Liver (tissue), 3 donors: ENCODE results near the gene MROH8.

ENCODE experiments used
- CTCF ChIP-seq: fragments of 150-350 bp; IDR thresholded peaks from 2 replicates; pipeline ENCODE4 v1.5.1; 2017; ENCODE audit warnings: improper control_type of control experiment, low read depth, low read length; ENCODE audit not compliant: missing input control
- FOXA1 ChIP-seq: IDR thresholded peaks from 2 replicates; pipeline ENCODE4 v1.6.1; 2016; ENCODE audit warnings: antibody characterized with exemption
- GABPA ChIP-seq, 2 donors: IDR thresholded peaks in 1 of 2; conservative IDR thresholded peaks in 1 of 2; 2 replicates each; pipeline ENCODE4 v1.6.1; 2016; ENCODE audit warnings: antibody characterized with exemption in 2 of 2, mild to moderate bottlenecking in 1 of 2, moderate library complexity in 1 of 2
- HNF4A ChIP-seq, 2 donors: conservative IDR thresholded peaks; 2 replicates each; pipeline ENCODE4 v1.6.1; 2016; ENCODE audit warnings: antibody characterized with exemption in 2 of 2, mild to moderate bottlenecking in 2 of 2
- HNF4G ChIP-seq: IDR thresholded peaks from 2 replicates; pipeline ENCODE4 v1.6.1; 2016; ENCODE audit warnings: antibody characterized with exemption
- JUND ChIP-seq, 2 donors: IDR thresholded peaks; 2 replicates each; pipeline ENCODE4 v1.6.1; 2016; ENCODE audit warnings: antibody characterized with exemption in 2 of 2
- MAX ChIP-seq: IDR thresholded peaks from 2 replicates; pipeline ENCODE4 v1.6.1; 2016; ENCODE audit warnings: antibody characterized with exemption
- RAD21 ChIP-seq, 2 donors: IDR thresholded peaks; 2 replicates each; pipeline ENCODE4 v1.6.1; 2016; ENCODE audit warnings: antibody characterized with exemption in 2 of 2, mild to moderate bottlenecking in 2 of 2
- REST ChIP-seq: IDR thresholded peaks from 2 replicates; pipeline ENCODE4 v1.6.1; 2016; ENCODE audit warnings: antibody characterized with exemption, mild to moderate bottlenecking
- RXRA ChIP-seq, 2 donors: IDR thresholded peaks; 2 replicates each; pipeline ENCODE4 v1.6.1; 2017 to 2018; ENCODE audit warnings: antibody characterized with exemption in 2 of 2, mild to moderate bottlenecking in 1 of 2
- SP1 ChIP-seq: IDR thresholded peaks from 2 replicates; pipeline ENCODE4 v1.6.1; 2018; ENCODE audit warnings: antibody characterized with exemption, mild to moderate bottlenecking
- TAF1 ChIP-seq: conservative IDR thresholded peaks from 2 replicates; pipeline ENCODE4 v1.6.1; 2016; ENCODE audit warnings: antibody characterized with exemption, mild to moderate bottlenecking
- YY1 ChIP-seq: IDR thresholded peaks from 2 replicates; pipeline ENCODE4 v1.6.1; 2016; ENCODE audit warnings: antibody characterized with exemption, mild to moderate bottlenecking
- TF ChIP-seq, protein P1 (sequence below): IDR thresholded peaks from 2 replicates; pipeline ENCODE4 v1.6.1; 2016; ENCODE audit warnings: antibody characterized with exemption
- donor health status: healthy.
- donor health status: healthy.

- TF ChIP-seq CTCF: no peak
- no peak for TF ChIP-seq YY1
- TF ChIP-seq MAX: no peak
- no peak for TF ChIP-seq TAF1
- TF ChIP-seq JUND (IDR thresholded peaks at IDR 0.05): no peak
- TF ChIP-seq RAD21 (IDR thresholded peaks at IDR 0.05): no peak
- TF ChIP-seq FOXA1: no peak
- no peak for TF ChIP-seq GABPA (IDR thresholded peaks at IDR 0.05 in 1 of 2, conservative IDR thresholded peaks at IDR 0.05 in 1 of 2)
- no peak for TF ChIP-seq SP1
- no peak for TF ChIP-seq HNF4A (conservative IDR thresholded peaks at IDR 0.05)
- TF ChIP-seq, protein P1, sequence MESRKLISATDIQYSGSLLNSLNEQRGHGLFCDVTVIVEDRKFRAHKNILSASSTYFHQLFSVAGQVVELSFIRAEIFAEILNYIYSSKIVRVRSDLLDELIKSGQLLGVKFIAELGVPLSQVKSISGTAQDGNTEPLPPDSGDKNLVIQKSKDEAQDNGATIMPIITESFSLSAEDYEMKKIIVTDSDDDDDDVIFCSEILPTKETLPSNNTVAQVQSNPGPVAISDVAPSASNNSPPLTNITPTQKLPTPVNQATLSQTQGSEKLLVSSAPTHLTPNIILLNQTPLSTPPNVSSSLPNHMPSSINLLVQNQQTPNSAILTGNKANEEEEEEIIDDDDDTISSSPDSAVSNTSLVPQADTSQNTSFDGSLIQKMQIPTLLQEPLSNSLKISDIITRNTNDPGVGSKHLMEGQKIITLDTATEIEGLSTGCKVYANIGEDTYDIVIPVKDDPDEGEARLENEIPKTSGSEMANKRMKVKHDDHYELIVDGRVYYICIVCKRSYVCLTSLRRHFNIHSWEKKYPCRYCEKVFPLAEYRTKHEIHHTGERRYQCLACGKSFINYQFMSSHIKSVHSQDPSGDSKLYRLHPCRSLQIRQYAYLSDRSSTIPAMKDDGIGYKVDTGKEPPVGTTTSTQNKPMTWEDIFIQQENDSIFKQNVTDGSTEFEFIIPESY: no peak
- no peak for TF ChIP-seq RXRA (IDR thresholded peaks at IDR 0.05)
- no peak for TF ChIP-seq REST
- TF ChIP-seq HNF4G: no peak
These were observed 49.3 kb upstream of the MROH8 start for GRCh38 chr20:37228656-37229055.
